Loucy (cell line): Measurements from ENCODE around the gene ART5.
"Not testable (repeated sequence)": the region's sequence is repeated elsewhere in the genome, so short reads cannot be mapped to it uniquely, and the experiment has no call there.

Source experiments
- H2AFZ ChIP-seq: fragments of 200-600 bp; sonication (generic); 2 replicates; pipeline ENCODE4 v1.6.0; 2016; ENCODE audit warnings: antibody characterized with exemption, mild to moderate bottlenecking, low read length, moderate library complexity
- H3F3A ChIP-seq: fragments of 200-600 bp; 2 replicates; pipeline ENCODE4 v1.6.0; 2016; ENCODE audit warnings: antibody characterized with exemption, low read depth, mild to moderate bottlenecking
- H3K27me3 ChIP-seq: fragments of 200-600 bp; sonication (generic); 2 replicates; pipeline ENCODE4 v1.6.1; 2014; ENCODE audit warnings: low read length, mild to moderate bottlenecking; ENCODE audit not compliant: insufficient read depth, poor library complexity, severe bottlenecking
- H3K36me3 ChIP-seq: fragments of 200-600 bp; sonication (generic); 2 replicates; pipeline ENCODE4 v1.6.1; 2016; ENCODE audit warnings: low read length; ENCODE audit not compliant: insufficient read depth
- H3K4me1 ChIP-seq: fragments of 200-600 bp; sonication (generic); 2 replicates; pipeline ENCODE4 v1.5.1; 2014; ENCODE audit warnings: low read length, mild to moderate bottlenecking; ENCODE audit not compliant: insufficient read depth, poor library complexity, severe bottlenecking
- H3K4me2 ChIP-seq: fragments of 200-600 bp; sonication (generic); 2 replicates; pipeline ENCODE4 v1.6.0; 2014; ENCODE audit warnings: antibody characterized with exemption, low read length, low read depth, mild to moderate bottlenecking; ENCODE audit not compliant: poor library complexity, severe bottlenecking
- H3K4me3 ChIP-seq: fragments of 200-600 bp; sonication (generic); 2 replicates; pipeline ENCODE4 v1.5.1; 2014; ENCODE audit warnings: low read length, mild to moderate bottlenecking, mixed read lengths; ENCODE audit not compliant: poor library complexity, severe bottlenecking
- H3K79me2 ChIP-seq: fragments of 200-600 bp; sonication (generic); 2 replicates; pipeline ENCODE4 v1.6.1; 2014; ENCODE audit warnings: low read length; ENCODE audit not compliant: insufficient read depth
- H3K9ac ChIP-seq: fragments of 200-600 bp; sonication (generic); 2 replicates; pipeline ENCODE4 v1.6.0; 2014; ENCODE audit warnings: mild to moderate bottlenecking, low read depth, low read length, moderate library complexity; ENCODE audit not compliant: poor library complexity, severe bottlenecking
- H3K9me2 ChIP-seq: fragments of 200-600 bp; sonication (generic); replicated peaks from 2 replicates; pipeline ENCODE4 v1.6.1; 2016; ENCODE audit warnings: low read depth, low read length, mixed read lengths
- H3K9me3 ChIP-seq: fragments of 200-600 bp; sonication (generic); 2 replicates; pipeline ENCODE4 v1.6.1; 2014; ENCODE audit warnings: mild to moderate bottlenecking, antibody characterized with exemption, low read length, low read depth; ENCODE audit not compliant: insufficient read depth
- H4K20me1 ChIP-seq: fragments of 200-600 bp; sonication (generic); 2 replicates; pipeline ENCODE4 v1.6.0; 2014; ENCODE audit warnings: antibody characterized with exemption, low read length, mild to moderate bottlenecking; ENCODE audit not compliant: insufficient read depth, poor library complexity, severe bottlenecking
- CTCF ChIP-seq: fragments of 200-600 bp; sonication (generic); conservative IDR thresholded peaks from 2 replicates; pipeline ENCODE4 v1.5.1; 2014; ENCODE audit warnings: mild to moderate bottlenecking, antibody characterized with exemption, low read length
- EZH2phosphoT487 ChIP-seq: fragments of 200-600 bp; IDR thresholded peaks from 2 replicates; pipeline ENCODE4 v1.6.1; 2018; ENCODE audit warnings: antibody characterized with exemption, mild to moderate bottlenecking, moderate library complexity, borderline replicate concordance

Gene ART5

GRCh38 chr11:3605283-3605662 lies 36.5 kb downstream of the ART5 start:
- Histone ChIP-seq H3K9ac (no peak overlapping the region), H2AFZ (peak overlapping the region; percentile 44; the same call in 1 of the 2 replicates), H3F3A (no peaks in the 10 kb centered on the region), H3K9me2 (no peaks in the 10 kb centered on the region), H3K27me3 (no peaks in the 10 kb centered on the region), H3K4me3 (no peak overlapping the region), H3K36me3 (no peaks in the 10 kb centered on the region), H3K4me2 (no peak overlapping the region), H3K9me3 (no peaks in the 10 kb centered on the region), H3K79me2 (no peaks in the 10 kb centered on the region), H3K4me1 (no peaks in the 10 kb centered on the region), H4K20me1 (no peaks in the 10 kb centered on the region)
- TF ChIP-seq CTCF (no peak), EZH2phosphoT487 (no peak)

GRCh38 chr11:3604167-3604566 lies 37.6 kb downstream of the ART5 start:
- Histone ChIP-seq H3K9me3 (no peaks in the 10 kb centered on the region), H3K9me2 (no peaks in the 10 kb centered on the region), H3F3A (no peaks in the 10 kb centered on the region), H3K4me3 (no peak overlapping the region), H3K36me3 (no peaks in the 10 kb centered on the region), H2AFZ (no peak overlapping the region), H3K4me2 (no peak overlapping the region), H3K9ac (no peak overlapping the region), H4K20me1 (no peaks in the 10 kb centered on the region), H3K4me1 (no peaks in the 10 kb centered on the region), H3K27me3 (no peaks in the 10 kb centered on the region), H3K79me2 (no peaks in the 10 kb centered on the region)
- TF ChIP-seq EZH2phosphoT487, result no peak
- TF ChIP-seq CTCF, result no peak

DNA sequence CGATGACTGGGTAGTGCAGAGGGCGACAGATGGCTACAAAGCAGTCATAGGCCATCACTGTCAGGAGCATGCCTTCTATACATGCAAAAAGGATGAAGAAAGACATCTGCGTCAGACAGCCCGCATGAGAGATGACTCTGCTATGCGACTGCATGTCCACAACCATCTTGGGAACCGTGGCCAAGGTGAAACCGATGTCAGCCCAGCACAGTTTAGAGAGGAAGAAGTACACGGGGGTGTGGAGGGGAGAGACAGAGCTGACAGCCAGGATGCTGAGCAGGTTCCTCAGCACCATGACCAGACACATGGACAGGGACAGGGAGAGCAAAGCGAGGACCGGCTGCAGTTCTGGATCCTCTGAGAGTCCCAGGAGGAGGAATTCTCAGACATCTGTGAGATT lies 41.6 kb downstream of the ART5 start:
- H3K9ac ChIP-seq, H3K4me3 ChIP-seq, H3K9me3 ChIP-seq, H3K9me2 ChIP-seq, H3K4me2 ChIP-seq, H2AFZ ChIP-seq, H4K20me1 ChIP-seq, H3K36me3 ChIP-seq, H3K79me2 ChIP-seq, H3K27me3 ChIP-seq, H3K4me1 ChIP-seq, H3F3A ChIP-seq: not testable (repeated sequence)

GRCh38 chr11:3597743-3598142 lies 44.0 kb downstream of the ART5 start:
- H4K20me1 ChIP-seq, H2AFZ ChIP-seq, H3K4me2 ChIP-seq, H3K9ac ChIP-seq, H3K9me3 ChIP-seq, H3K79me2 ChIP-seq, H3K36me3 ChIP-seq, H3F3A ChIP-seq, H3K27me3 ChIP-seq, H3K4me3 ChIP-seq, H3K4me1 ChIP-seq, H3K9me2 ChIP-seq: not testable (repeated sequence)

DNA sequence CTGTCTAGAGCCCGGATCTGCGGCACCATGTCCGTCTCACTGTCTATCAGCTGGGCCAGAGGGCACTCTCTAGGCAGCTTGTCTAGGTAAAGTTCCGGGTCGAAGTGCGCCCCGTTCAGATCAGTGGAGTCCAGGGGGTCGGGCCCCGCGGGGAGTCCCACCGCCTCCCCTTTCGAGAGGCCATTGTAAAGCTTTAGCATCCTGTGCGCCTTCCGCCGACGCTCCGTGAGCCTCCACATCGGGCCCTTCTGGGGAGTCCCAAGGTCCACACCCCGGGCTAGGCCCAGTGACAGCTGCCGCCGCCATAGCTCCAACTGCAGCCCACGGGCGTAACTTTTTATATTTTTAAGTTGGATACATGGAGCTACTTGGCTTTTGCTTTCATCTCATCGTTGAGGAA lies 50.5 kb downstream of the ART5 start:
- not testable (repeated sequence) for H3K79me2 ChIP-seq, H3K9me3 ChIP-seq, H3K27me3 ChIP-seq, H3K4me3 ChIP-seq, H3K9me2 ChIP-seq, H3F3A ChIP-seq, H3K4me1 ChIP-seq, H3K36me3 ChIP-seq, H4K20me1 ChIP-seq, H2AFZ ChIP-seq, H3K9ac ChIP-seq, H3K4me2 ChIP-seq

DNA sequence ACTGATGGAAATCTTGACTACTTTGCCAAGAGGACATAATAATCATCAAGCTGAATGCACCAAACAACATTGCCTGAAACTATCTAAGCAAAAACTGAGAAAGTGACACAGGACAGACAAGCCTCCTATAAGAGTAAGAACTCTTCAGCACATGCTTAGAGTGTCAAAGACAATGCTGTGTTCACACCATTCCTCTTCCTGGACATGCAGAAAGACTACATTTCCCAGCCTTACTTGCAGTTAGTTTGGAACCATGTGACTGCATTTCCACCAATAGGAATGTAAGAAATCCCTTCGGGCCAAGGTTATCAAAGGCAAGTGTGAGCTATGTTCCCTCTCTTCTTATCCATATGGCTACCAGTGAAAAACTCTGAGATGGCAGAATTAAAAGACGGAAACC lies 51.6 kb downstream of the ART5 start:
- not testable (repeated sequence) for H3F3A ChIP-seq, H3K9me2 ChIP-seq, H3K9me3 ChIP-seq, H3K9ac ChIP-seq, H3K27me3 ChIP-seq, H3K4me3 ChIP-seq, H3K79me2 ChIP-seq, H3K4me2 ChIP-seq, H3K36me3 ChIP-seq, H3K4me1 ChIP-seq, H4K20me1 ChIP-seq, H2AFZ ChIP-seq
